Gastrocnemius medialis (tissue), 4 donors: ENCODE measurements around the gene SLC8B1. TPM values are rescaled to one million over a fixed set of nuclear protein-coding genes. Genes with fewer than 3 reads are reported as not detected.

ENCODE experiments used
- ATAC-seq, 2 donors: fragments of 150-250 bp; one replicate each; pipeline ENCODE4 v1.9.1; 2016
- DNase-seq, 2 donors: peaks; one replicate each; pipeline ENCODE4 v3.0.0-alpha.2; 2019
- H3K27ac ChIP-seq, 4 donors: fragments of 200-600 bp; sonication (generic); 1 replicate in 1 of 4; 2 replicates in 3 of 4; pipeline ENCODE4 v1.5.1; 2016 to 2018; ENCODE audit warnings: mild to moderate bottlenecking in 2 of 4, moderate library complexity in 1 of 4
- H3K27me3 ChIP-seq, 3 donors: fragments of 200-600 bp; sonication (generic) in 2 of 3; 1 replicate in 1 of 3; 2 replicates in 2 of 3; pipeline versions ENCODE4 v1.5.1 to v1.6.0; 2016 to 2019; ENCODE audit warnings: mild to moderate bottlenecking in 1 of 3, moderate library complexity in 1 of 3
- H3K36me3 ChIP-seq, 2 donors: fragments of 200-600 bp; sonication (generic) in 1 of 2; one replicate each; pipeline ENCODE4 v1.5.1; 2017 to 2018
- H3K4me1 ChIP-seq, 2 donors: fragments of 200-600 bp; sonication (generic) in 1 of 2; one replicate each; pipeline ENCODE4 v1.5.1; 2016 to 2017; ENCODE audit warnings: mild to moderate bottlenecking in 2 of 2
- H3K4me3 ChIP-seq, 4 donors: fragments of 200-600 bp; sonication (generic) in 3 of 4; 1 replicate in 1 of 4; 2 replicates in 3 of 4; pipeline ENCODE4 v1.5.1; 2016 to 2019; ENCODE audit warnings: mild to moderate bottlenecking in 2 of 4
- H3K9me3 ChIP-seq, 3 donors: fragments of 200-600 bp; sonication (generic) in 2 of 3; 1 replicate in 1 of 3; 2 replicates in 2 of 3; pipeline ENCODE4 v1.5.1; 2016 to 2019
- POLR2A ChIP-seq, 2 donors: fragments of 450-650 bp; IDR thresholded peaks; one replicate each; pipeline ENCODE4 v1.6.1; 2017; ENCODE audit warnings: antibody characterized with exemption in 2 of 2, mild to moderate bottlenecking in 2 of 2, moderate library complexity in 2 of 2
- in situ Hi-C, 4 donors: fragments of 200-750 bp; cut with MboI; loops; one replicate each; pipeline versions ENCODE4 v1.15.0 to v1.8.0; 2017; ENCODE audit warnings: low sequenced_read_pairs in 4 of 4
- intact Hi-C: fragments of 100-400 bp; cut with DNase I; formaldehyde crosslinking; loops from one replicate; pipeline ENCODE4 v1.15.1; 2023; ENCODE audit warnings: low total_unique reads
- total RNA-seq, 4 donors: library from RNA; depleted of rRNA; stranded (reverse); fragments of >200 nt; gene quantifications; one replicate each; pipeline versions ENCODE4 v1.1.0 to v1.2.3, GENCODE V29; 2016
- TF ChIP-seq, protein P1 (sequence below), 5 experiments: fragments of 450-650 bp in 3 of 5; fragments of 200-600 bp in 2 of 5; sonication (generic) in 2 of 5; IDR thresholded peaks in 4 of 5; conservative IDR thresholded peaks in 1 of 5; 1 replicate in 4 of 5; 2 replicates in 1 of 5; pipeline ENCODE4 v1.5.1; 2016 to 2019; ENCODE audit warnings: antibody characterized with exemption in 5 of 5, mild to moderate bottlenecking in 3 of 5, moderate library complexity in 3 of 5

SLC8B1 gene
- total RNA-seq, 4 donors from 2014 or later, result 8.2 to 21.2 (median 14.5) TPM

DNA sequence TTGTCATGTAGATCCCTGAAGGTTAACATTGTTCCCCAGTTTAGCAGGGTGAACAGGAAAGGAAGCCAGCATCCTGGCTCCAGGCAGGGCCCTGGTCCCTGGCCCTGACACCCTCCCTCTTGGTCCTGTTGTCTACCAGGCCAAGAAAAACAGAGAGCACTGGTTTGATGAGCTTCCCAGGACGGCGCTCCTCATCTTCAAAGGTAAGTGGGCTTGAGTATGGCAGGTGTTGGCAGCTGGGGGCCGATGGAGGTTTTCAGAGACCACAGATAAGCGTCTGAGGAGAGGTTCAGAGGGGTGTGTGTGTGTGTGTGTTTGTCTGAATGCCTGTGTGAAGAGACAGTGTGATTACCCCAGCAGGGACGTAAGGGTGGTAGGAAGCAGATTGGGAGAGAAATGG, 56.3 kb downstream of the SLC8B1 start:
- no peak for TF ChIP-seq POLR2A (IDR thresholded peaks at IDR 0.05)
- TF ChIP-seq, protein P1, sequence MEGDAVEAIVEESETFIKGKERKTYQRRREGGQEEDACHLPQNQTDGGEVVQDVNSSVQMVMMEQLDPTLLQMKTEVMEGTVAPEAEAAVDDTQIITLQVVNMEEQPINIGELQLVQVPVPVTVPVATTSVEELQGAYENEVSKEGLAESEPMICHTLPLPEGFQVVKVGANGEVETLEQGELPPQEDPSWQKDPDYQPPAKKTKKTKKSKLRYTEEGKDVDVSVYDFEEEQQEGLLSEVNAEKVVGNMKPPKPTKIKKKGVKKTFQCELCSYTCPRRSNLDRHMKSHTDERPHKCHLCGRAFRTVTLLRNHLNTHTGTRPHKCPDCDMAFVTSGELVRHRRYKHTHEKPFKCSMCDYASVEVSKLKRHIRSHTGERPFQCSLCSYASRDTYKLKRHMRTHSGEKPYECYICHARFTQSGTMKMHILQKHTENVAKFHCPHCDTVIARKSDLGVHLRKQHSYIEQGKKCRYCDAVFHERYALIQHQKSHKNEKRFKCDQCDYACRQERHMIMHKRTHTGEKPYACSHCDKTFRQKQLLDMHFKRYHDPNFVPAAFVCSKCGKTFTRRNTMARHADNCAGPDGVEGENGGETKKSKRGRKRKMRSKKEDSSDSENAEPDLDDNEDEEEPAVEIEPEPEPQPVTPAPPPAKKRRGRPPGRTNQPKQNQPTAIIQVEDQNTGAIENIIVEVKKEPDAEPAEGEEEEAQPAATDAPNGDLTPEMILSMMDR (IDR thresholded peaks at IDR 0.05 in 4 of 5, conservative IDR thresholded peaks at IDR 0.05 in 1 of 5), result no peak
- no peaks in the 10 kb centered on the region for H3K9me3 ChIP-seq

DNA sequence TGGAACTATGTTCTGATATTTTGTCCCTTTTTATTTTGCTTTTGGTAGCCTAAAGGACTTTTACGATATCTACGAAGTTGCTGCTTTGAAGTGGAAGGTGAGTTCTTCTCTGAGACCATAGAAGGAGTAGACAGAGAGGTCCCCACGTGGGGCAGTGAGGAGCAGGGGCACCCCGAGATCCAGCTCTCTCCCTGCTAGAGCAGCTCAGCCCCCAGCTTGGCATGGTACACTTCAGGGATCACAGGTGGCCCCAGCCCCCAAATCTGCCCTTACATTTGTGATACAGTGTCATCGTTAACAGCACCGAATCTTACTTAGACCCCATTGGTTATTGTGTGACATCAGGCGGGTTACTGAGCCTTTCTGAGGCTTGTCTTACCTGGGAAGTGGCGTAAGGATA, 56.8 kb downstream of the SLC8B1 start:
- ATAC-seq (no peak), DNase-seq (no peak)
- Histone ChIP-seq H3K27me3 (no peaks in the 10 kb centered on the region), H3K27ac (no peak overlapping the region), H3K4me3 (no peak overlapping the region), H3K9me3 (no peaks in the 10 kb centered on the region), H3K36me3 (peaks cover 0 to 80% of the 10 kb centered on the region in 2 donors), H3K4me1 (peaks cover 2 to 3% of the 10 kb centered on the region in 2 donors)
- in situ Hi-C loops (no loop called here), intact Hi-C loops (no loop called here)
- TF ChIP-seq, protein P1 (IDR thresholded peaks at IDR 0.05 in 4 of 5, conservative IDR thresholded peaks at IDR 0.05 in 1 of 5), result no peak
- no peak for TF ChIP-seq POLR2A (IDR thresholded peaks at IDR 0.05)

More for the DNA sequence above, 56.3 kb downstream of the SLC8B1 start:
- DNase-seq, result no peak
- no peak overlapping the region for H3K4me3 ChIP-seq
- H3K27ac ChIP-seq, result no peak overlapping the region
- H3K27me3 ChIP-seq, result no peaks in the 10 kb centered on the region
- H3K4me1 ChIP-seq, result no peaks in the 10 kb centered on the region
- peaks cover 2 to 80% of the 10 kb centered on the region in 2 donors for H3K36me3 ChIP-seq
- ATAC-seq, result no peak
- in situ Hi-C loops (no loop called here), intact Hi-C loops (no loop called here)

DNA sequence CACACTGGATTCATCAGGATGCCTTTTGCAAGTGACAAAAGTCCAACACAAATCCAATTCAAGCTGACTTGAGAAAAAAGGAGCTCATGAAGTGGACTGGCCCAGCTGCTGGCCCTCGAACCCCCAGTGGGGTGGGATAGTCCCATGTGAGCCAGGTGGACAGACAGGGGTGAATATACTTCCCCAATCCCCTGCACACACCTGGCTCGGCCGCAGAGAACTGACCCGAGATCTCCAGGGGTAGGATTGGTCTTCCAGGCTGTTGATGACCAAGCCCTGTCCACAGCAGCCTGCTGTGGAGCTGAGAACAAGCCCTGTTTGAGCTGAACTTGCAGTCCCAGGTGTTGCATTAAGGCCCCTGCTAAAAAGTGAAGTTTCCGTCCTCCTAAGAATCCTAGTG, 57.4 kb downstream of the SLC8B1 start:
- Histone ChIP-seq H3K27ac (no peak overlapping the region), H3K9me3 (no peaks in the 10 kb centered on the region), H3K27me3 (no peaks in the 10 kb centered on the region), H3K4me1 (peaks cover 8 to 9% of the 10 kb centered on the region in 2 donors), H3K4me3 (no peak overlapping the region), H3K36me3 (peaks cover 0 to 79% of the 10 kb centered on the region in 2 donors)
- no peak for DNase-seq
- in situ Hi-C loops, result no loop called here
- intact Hi-C loops, result no loop called here
- ATAC-seq, result no peak
- TF ChIP-seq POLR2A (IDR thresholded peaks at IDR 0.05), result no peak
- TF ChIP-seq, protein P1 (IDR thresholded peaks at IDR 0.05 in 4 of 5, conservative IDR thresholded peaks at IDR 0.05 in 1 of 5), result no peak

DNA sequence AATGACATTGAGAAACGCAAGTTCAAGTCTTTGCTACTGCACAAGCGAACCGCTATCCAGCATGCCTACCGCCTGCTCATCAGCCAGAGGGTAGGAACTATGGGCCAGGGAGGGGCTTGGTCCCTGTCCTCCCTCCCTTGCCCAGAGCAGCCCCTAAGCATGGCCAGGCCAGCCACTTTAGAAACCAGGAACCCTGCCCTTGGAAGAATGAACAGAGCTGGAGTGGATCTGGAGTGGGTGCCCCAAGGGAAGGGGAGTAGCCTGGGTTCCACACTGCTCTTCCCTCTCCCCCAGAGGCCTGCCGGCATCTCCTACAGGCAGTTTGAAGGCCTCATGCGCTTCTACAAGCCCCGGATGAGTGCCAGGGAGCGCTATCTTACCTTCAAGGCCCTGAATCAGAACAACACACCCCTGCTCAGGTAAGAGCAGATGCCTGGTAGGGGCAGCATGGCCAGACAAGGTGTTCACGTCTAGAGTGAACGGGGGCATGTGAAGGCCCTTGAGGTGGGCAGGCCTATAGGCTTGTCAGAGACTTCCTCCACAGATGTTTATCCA, 57.9 kb downstream of the SLC8B1 start:
- Histone ChIP-seq H3K4me3 (no peak overlapping the region), H3K9me3 (no peaks in the 10 kb centered on the region), H3K27me3 (no peaks in the 10 kb centered on the region), H3K4me1 (peaks cover 13 to 14% of the 10 kb centered on the region in 2 donors), H3K36me3 (peaks cover 0 to 79% of the 10 kb centered on the region in 2 donors), H3K27ac (no peak overlapping the region)
- intact Hi-C loops, result no loop called here
- DNase-seq (no peak), ATAC-seq (no peak)
- TF ChIP-seq, protein P1 (IDR thresholded peaks at IDR 0.05 in 4 of 5, conservative IDR thresholded peaks at IDR 0.05 in 1 of 5), result no peak
- no peak for TF ChIP-seq POLR2A (IDR thresholded peaks at IDR 0.05)
- in situ Hi-C loops, result no loop called here

DNA sequence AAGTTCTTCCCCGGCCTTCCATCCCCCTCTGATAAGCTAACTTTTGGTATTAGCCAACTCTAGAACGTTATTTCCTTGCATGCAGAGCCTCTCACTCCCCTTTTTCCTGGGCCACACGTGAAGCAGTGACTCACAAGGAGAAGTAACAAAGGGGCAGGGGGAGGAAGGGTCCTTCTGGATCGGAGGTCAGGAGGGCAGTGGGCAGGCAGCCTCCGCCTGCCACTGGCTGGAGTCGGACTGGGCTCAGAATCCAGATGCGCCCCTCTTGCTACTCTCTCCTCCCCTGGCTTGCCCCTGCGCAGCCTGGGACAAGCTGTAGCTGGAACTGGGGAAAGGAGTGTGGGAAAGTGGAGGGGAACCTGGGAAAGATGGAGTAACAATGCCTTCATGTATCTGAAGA, 58.6 kb downstream of the SLC8B1 start:
- peaks cover 0 to 76% of the 10 kb centered on the region in 2 donors for H3K36me3 ChIP-seq
- H3K9me3 ChIP-seq, result no peaks in the 10 kb centered on the region
- H3K4me3 ChIP-seq, result no peak overlapping the region
- peaks cover 19 to 21% of the 10 kb centered on the region in 2 donors for H3K4me1 ChIP-seq
- H3K27ac ChIP-seq, result no peak overlapping the region
- H3K27me3 ChIP-seq, result no peaks in the 10 kb centered on the region
- in situ Hi-C loops, result no loop called here
- intact Hi-C loops, result no loop called here
- DNase-seq (no peak), ATAC-seq (no peak)
- TF ChIP-seq, protein P1 (IDR thresholded peaks at IDR 0.05 in 4 of 5, conservative IDR thresholded peaks at IDR 0.05 in 1 of 5), result no peak
- TF ChIP-seq POLR2A (IDR thresholded peaks at IDR 0.05), result no peak
